CD4-positive, alpha-beta T cell treated with Interleukin-12 subunit alpha and Interleukin-12 subunit beta, for 1 hour (primary cell): ENCODE measurements around the gene TESK2.
A peak's percentile ranks its signal among the peaks of the same experiment; 100 is the strongest.
"Not testable (repeated sequence)": the region's sequence is repeated elsewhere in the genome, so short reads cannot be mapped to it uniquely, and the experiment has no call there.

Experiments used
- DNase-seq: peaks from one replicate; pipeline ENCODE4 v3.0.0-alpha.2; 2020

TESK2 gene

DNA sequence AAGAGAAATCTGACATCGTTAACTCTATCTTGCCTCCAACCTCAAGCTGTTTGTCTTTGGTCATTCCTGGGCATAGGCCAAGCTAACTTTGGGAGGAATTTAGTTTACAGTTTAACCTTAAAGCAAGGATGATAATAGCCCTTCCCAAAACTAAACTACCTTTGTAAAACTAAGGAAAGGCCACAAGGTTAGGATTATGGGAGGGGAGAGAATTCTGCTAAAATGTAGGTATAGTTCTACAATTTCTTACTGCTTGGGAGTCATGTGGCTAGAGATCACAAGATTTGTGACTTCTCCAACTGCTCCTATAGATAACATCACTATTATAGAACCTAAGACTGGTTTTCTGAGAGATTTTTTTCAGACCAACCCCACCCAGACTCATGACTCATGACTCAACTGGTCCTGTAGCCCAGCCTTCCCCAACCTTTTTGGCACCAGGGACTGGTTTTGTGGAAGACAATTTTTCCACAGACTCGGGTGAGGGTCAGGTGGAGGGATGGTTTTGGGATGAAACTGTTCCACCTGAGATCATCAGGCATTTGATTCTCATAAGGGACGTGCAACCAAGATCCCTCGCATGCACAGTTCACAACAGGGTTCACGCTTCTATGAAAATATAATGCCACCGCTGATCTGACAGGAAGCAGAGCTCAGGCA lies 80.0 kb downstream of the TESK2 start:
- no peak for DNase-seq

DNA sequence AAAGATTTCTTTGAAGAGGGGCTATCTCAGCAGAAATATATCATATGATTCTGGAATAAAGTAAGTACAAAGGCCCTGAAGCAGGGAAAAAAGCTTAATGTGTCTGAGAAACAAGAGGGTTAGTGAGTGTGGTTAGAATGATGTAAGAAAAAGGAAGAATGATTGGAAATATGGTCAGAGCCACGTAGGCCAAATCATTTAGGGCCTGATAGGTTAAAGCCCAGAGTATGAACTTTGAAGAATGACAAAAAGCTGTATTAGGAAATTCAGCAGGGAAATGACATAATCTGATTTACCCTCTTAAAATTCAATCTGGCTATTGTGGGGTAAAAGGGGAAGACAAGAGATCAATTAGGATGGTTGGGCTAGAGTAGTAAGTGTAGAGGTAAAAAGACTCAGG lies 81.7 kb downstream of the TESK2 start:
- no peak for DNase-seq

DNA sequence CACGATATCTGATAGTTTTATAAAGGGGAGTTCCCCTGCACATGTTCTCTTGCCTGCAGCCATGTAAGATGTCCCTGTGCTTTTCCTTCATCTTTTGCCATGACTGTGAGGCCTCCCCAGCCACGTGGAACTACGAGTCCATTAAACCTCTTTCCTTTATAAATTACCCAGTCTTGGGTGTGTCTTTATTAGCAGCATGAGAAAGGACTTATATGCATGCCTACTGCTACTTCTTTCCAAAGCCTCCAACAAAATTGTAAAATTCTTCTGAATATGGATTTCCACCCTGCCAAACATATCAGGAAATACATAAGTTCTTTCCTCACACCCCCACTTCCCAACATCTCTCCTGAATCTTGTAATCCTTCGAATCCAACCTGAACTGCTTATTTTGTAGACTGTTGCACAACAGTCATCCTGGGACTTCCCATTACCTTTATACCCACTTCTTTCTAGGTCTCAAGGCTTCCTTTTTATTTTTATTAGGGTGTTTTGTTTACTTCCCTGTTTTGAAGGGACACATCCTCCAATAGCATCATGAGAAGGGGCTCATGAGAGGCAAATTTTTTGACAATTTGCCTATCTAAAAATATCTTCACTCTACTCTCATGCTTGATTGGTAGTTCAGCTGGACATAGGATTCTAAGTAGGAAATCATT lies 83.2 kb downstream of the TESK2 start:
- DNase-seq: no peak

DNA sequence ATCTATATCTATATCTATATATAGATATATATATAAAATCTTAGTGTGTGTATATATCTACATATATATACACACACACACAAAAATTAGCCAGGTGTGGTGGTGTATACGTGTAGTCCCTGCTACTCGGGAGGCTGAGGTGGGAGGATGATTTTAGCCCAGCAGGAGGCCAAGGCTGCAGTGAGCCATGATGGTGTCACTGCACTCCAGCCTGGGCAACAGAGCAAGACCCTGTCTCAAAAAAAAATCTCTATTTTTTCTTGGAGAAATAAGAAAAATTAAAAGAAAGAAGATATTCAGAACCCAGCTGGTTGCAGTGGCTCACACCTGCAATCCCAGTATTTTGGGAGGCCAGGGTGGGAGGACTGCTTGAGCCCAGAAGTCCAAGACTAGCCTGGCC lies 85.3 kb downstream of the TESK2 start:
- DNase-seq: no peak

DNA sequence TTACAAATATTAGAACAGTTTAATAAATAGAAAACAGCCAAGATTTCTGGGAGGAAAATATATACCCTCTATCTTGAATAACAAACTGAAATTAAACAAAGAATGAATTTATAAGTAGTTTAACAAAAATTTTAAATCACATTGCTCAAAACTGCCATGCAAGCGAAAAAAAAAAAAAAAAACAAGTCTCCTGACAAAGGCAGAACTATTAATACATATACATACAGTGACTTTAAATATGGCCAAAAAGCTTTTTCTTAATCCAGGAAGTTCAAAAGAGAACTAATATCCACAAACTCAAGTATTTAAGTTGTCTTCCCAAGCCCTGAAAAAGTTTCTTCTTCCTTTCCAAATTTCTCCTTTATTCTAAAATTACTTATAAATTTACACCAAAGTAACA lies 87.2 kb downstream of the TESK2 start:
- no peak for DNase-seq

DNA sequence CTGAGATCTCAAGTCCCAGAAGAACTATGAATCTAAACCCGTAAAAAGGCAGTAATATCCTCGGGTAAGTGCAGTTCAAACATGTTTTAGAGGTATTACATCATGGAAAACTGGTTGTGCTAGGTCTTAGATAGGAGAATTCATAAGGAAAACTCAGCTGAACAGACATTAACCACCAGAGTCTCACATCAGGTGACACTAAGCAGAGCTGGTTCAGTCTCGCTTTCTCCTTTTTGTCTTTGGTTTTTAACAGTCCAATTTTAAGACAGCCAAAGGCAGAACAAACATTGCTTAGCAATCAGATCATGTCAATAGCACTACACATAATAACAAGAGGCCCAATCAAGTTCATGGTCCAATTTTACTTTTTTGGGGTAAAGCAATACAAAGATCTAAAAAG lies 87.7 kb downstream of the TESK2 start:
- no peak for DNase-seq

DNA sequence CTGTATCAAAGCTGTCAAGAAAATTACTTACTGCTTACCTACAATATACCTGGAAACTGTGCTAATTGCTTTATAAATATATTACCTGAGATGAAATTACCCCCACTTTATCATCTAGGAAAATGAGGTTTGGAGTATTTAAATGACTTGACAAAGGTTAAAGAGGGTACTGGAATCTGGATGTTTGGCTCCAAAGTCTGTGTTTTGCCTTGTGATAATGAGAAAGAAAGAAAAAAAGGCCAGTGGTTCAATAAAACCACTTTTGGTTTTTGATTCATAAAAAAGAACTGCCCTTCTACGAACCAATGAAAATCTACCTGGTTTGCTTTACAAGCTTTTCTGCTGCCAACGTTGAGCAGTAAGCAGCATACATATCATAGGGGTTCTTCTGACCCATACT lies 89.4 kb downstream of the TESK2 start:
- no peak for DNase-seq

DNA sequence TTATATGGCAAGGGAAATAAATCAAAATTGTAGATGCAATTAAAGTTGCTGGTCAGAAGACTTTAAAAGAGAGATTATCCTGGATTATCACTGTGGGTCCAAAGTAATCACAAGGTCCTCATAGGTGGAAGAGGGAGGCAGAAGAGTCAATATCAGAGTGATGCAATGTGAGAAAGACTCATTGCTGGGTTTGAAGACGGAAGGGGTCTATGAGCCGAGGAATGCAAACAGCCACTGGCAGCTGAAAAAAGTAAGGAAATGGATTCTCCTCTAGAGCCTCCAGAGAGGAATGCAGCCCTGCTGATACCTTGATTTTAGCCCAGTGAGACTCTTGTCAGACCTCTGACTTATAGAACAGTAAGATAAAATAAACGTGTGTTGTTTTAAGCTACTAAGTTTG lies 90.9 kb downstream of the TESK2 start:
- no peak for DNase-seq

DNA sequence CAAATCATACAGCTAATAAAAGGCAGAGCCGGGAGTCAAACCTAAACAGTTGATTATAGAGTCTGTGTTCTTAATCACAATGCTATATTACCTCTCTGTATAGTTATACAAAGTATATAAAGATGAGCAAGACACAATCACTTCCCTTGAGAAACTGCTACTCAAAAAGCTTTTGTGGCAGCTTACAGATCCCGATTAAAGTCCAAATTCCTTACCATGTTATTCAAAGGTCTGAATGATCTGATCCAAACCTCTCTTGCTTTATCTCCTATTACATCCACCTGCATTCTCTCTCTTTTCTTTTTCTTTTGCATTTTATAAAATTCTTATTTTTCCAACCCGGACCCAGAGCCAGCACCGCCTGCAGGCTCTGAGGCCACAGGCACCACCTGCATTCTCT lies 93.7 kb downstream of the TESK2 start:
- no peak for DNase-seq

DNA sequence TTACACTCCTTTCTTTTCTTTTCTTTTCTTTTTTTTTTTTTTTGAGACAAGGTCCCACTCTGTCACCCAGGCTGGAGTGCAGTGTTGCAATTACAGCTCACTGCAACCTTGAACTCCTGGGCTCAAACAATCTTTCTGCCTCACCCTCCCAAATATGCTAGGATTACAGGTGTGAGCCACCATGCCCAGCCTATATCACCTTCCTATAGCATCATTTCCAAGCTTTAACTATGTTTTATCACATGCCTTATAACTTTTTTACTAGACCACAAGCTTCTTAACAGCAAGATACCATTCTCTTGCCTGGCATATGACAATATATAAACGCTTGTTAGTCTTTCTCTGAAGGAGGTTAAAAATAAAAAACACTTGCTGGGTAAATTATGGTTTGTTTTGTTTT lies 95.4 kb downstream of the TESK2 start:
- no peak for DNase-seq

DNA sequence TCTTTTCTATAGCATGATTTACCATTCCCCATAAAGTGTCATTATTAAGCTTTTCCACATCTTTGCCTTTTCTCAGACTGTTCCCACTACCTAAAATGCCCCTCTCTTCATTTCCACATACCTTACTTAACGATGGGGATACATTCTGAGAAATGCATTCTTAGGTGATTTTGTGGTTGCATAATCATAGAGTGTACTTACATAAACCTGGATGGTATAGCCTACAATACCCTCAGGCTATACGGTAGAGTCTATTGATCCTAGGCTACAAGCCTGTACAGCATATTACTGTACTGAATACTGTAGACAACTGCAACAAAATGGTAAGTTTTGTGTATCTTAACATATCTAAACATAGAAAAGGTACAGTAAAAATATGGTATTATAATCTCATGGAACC lies 95.9 kb downstream of the TESK2 start:
- no peak for DNase-seq

DNA sequence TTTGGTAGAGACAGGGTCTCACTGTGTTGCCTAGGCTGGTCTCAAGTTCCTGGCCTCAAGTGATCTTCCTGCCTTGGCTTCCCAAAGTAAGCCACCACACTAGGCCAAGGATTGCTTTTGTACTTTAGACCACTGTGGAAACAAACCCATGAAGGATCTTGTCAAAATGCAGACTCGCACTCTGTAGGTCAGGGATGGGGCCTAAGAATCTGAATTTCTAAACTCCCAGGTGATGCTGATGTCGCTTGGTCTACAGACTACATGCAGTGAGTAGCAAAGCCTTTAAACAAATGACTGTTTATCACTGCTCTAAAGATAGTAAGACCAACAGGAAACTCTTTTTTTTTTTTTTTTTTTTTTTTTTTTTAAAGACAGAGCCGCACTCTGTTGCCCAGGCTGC lies 96.6 kb downstream of the TESK2 start:
- DNase-seq: peak; percentile 2

DNA sequence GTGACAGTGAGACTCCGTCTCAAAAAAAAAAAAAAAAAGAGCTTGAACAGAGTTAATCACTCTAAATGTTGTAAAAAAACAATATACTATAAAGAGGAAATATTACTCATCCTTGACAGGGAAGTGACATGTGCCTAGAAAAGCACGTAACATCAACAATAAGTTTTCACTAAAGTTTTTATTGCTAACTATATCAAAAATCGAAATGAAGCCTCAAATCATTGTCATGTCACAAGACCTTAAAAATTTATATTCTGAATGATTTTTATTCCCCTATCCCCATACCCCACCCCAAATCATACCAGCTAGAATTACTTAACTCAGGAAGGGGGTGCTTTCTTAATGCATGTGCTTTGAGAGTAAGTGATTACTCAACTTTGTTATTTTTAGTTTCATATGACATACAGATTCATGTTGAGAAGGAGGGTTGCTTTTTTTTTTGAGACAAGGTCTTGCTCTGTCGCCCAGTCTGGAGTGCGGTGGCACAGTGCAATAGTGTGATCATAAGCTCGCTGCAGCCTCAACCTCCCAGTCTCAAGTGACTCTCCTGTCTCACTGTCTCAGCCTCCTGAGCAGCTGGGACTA lies 97.2 kb downstream of the TESK2 start:
- DNase-seq: peak; percentile 11

DNA sequence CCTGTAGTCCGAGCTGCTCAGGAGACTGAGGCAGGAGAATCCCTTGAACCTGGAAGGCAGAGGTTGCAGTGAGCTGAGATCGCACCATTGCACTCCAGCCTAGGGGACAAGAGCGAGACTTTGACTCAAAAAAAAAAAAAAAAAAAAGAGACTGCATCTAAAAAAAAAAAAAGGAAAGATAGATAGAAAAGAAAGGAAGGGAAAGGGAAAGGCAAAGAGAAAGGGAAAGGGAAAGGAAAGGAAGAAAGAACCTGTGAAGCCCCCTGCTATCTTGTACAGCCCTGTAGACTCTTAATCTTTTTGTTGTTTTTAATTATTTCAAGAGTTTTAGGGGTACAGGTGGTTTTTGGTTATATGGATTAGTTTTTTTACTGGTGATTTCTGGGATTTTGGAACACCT lies 104.7 kb downstream of the TESK2 start:
- DNase-seq: no peak

DNA sequence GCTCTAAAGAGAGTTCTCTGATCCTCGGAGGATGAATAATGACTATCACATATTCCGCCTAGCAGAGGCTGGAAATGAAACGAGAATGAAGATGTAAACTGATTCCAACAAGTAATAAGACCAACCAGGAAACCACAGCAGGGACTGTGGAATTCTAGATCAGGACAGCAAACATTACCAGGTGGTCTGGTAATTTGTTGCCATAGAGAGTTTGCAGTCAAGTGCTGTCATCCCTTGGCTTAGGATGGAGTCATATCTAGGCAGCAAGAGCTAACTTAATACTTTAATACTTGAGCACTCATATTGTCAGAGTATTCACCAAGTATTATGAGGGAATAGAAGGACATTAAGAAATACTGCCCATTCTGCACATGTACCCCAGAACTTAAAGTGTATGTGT lies 105.7 kb downstream of the TESK2 start:
- no peak for DNase-seq

DNA sequence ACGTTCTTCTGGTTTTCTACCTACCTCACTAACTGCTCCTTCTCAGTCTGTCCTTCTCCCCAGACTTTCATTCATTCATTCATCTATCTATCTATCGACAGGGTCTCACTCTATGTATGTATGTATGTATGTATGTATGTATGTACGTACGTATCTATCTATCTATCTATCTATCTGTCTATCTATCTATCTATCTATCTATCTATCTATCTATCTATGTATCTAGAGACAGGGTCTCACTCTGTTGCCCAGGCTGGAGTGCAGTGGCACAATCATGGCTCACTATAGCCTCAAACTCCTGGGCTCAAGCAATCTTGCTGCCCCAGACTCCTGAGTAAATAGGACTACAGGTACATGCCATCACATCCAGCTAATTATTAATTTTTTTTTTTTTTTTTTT lies 106.8 kb downstream of the TESK2 start:
- DNase-seq: not testable (repeated sequence)

DNA sequence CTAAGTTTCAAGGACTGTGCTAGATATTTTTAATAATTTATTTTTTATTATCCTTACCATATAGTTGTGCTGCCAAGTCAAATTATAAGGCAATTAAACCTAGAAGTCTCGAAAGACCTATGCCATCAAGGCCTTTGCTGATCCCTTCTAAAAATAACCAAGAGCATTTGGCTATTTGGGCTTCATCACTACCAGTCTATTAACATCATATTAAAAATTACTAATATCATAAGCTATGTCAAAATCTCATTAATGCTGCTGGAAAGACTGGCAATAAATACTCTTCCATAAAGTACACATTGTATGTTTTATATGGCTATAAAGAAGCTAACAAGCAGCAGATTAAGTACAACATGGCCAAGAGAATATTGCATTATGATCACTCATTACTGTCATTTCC lies 107.8 kb downstream of the TESK2 start:
- DNase-seq: no peak

DNA sequence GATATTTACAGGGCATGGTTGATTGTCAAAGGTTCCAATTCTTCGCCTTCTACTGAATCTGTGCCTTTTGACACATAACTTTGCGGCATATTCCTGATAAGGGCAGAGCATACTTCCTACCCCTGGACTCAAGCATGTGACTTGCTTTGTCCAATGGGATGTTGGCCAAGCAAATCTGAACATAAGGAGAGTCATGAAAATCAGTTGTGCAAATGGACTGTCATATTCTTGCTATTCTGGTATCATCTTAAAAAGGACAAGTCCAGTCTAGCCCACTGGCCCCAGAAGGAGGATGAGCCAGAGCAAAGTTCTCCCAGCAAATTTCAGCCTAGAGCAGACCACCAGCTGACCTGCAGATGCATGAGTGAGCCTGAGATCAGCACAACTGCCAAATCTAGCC lies 109.7 kb downstream of the TESK2 start:
- DNase-seq: no peak

DNA sequence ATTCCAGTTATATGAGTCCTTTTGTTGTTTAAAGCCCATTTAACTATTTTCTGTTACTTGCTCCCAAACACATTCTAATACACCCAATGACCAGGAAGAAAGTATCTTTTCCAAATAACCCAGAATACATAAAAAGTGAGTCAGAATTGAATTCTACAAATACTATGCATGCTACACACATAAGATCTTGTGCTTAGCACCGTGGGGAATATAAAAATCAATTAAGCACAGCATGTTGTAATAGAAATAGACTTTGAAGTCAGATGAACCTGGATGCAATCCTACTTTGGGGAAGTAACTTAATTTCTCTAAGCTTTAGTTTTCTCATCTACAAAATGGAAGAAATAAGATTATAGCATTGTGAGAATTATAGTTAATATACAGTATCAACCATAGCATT lies 110.2 kb downstream of the TESK2 start:
- no peak for DNase-seq

DNA sequence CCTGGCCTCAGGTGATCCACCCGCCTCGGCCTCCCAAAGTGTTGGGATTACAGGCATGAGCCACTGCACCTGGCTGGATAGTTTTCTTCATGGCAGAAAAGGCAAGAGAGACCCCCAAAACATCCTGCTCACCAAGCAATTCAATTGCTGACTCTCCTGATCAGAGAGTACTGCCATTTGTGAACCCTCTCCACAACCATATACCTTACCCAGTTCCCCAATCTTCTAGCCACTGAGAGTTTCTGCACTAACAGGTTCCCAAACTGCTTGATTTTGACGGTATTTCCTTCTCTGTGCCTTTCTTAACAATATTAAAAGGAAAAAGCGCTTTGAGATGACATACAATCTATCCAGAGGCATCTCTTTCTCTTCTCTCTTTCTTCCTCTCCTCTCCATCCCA lies 110.8 kb downstream of the TESK2 start:
- no peak for DNase-seq

DNA sequence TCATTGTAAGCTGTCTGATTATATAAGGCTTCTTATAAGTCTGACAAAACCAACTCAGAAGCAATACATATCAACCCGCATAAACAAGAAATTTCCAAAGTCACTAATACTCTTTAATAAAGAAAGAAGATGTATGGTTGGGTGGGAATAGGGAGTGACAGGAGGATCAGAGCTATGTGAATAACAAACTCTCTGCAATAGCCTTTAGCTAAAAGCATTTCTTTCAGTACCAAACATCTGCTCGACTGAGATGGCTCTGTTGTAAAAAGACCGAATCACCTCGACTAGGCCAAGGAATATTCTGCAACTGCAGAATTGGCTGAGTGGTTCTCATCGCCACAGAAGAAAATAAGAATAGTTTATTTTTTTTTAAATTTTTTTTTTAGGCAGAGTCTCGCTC lies 111.4 kb downstream of the TESK2 start:
- no peak for DNase-seq

DNA sequence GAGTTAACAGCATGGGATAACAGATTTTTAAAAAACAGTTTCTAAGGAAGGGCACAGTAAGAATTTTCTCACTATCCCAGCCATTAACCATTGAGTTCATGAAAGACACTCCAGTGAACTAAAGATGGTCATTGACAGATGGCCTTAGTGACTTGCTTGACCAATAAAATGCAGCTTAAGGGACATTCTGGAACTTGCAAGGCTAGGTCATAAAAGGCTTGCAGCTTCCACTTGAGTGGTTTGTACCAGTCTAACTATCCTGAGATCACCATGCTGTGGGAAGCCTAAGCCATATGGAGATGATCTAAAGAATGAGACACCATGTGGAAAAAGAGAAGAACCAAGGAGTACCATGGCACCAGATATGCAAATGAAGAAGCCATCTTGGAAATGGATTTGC lies 112.8 kb downstream of the TESK2 start:
- no peak for DNase-seq

DNA sequence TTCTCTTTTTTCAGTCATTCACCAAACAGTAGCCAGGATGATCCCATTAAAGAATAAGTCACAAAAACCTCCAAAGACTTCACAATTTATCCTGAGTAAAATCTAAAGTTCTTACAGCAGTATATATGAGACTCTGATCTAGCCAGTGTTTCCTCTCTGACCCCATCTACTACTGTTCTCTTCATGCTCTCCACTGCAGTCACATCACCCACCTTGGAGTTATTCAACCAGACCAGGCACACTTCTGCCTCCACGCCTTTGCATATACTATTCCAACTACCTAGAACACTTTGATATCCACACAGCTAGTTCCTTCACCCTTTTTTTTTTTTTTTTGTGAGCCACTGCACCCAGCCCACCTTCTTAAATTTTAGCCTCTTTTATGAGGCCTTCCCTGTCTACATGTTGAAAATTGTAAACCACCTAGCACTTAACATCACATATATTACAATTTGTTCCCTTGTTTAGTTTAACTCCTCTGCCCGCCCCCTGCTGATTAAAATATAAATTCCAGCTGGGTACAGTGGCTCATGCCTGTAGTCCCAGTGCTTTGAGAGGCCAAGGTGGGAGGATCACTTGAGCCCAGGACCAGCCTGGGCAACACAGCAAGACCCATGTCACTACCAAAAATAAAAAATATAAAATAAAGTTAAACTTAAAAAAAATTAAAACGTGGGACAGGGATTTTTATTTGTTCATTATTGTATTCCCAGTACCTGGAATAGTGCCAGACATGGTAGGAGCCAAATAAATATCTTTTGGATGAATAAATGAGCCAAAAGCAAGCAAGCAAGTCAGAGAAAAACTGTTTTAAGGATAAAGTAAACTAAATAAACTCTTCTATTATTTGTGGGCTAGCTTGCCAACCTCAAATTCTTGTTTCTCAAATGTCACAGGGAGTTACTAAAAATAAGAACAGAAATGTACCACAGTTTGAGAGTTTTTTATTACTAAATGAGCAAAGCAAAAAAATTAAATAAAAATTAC lies 115.6 kb downstream of the TESK2 start:
- DNase-seq: no peak

DNA sequence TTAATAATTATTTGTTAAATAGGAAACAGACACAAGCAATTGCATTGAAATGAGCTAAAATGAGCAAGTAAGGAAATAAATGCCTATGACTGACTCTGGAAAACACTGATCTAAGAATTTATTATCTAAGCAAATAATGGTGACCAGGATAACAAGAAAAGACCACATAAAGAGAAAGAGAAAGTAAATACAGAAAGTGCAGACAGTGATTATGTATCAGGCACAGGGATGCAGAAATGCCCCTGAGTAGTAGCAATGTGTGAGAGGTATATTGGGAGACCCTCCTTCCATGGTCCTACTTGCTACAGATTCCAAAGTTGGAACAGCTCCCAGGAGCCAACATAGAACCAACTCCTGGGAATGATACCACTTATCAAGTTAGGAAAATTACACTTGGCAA lies 117.4 kb downstream of the TESK2 start:
- no peak for DNase-seq
